ENCODE measurements around the gene PDE8A.
"Not testable (repeated sequence)": the region's sequence is repeated elsewhere in the genome, so short reads cannot be mapped to it uniquely, and the experiment has no call there.

Gene PDE8A

GRCh38 chr15:85009435-85009834, 27.8 kb downstream of the PDE8A start:
- DNase-seq (ENCODE audit: low read depth in 1 of 2, low spot score in 1 of 2): no peak

GRCh38 chr15:85010071-85010385, 28.4 kb downstream of the PDE8A start:
- DNase-seq (ENCODE audit: low read depth in 1 of 2, low spot score in 1 of 2): no peak

- no peak for DNase-seq (ENCODE audit: low read depth in 1 of 2, low spot score in 1 of 2)
Measured at GRCh38 chr15:85010386-85011159, 28.9 kb downstream of the PDE8A start.

GRCh38 chr15:85011160-85011571, 29.5 kb downstream of the PDE8A start:
- no peak for DNase-seq (ENCODE audit: low read depth in 1 of 2, low spot score in 1 of 2)

GRCh38 chr15:85011724-85012123, 30.1 kb downstream of the PDE8A start:
- not testable (repeated sequence) for DNase-seq (ENCODE audit: low read depth in 1 of 2, low spot score in 1 of 2)

GRCh38 chr15:85013785-85014184, 32.1 kb downstream of the PDE8A start:
- DNase-seq (ENCODE audit: low read depth in 1 of 2, low spot score in 1 of 2): no peak

GRCh38 chr15:85014932-85015331, 33.3 kb downstream of the PDE8A start:
- DNase-seq (ENCODE audit: low read depth in 1 of 2, low spot score in 1 of 2): no peak

GRCh38 chr15:85016275-85016674, 34.6 kb downstream of the PDE8A start:
- DNase-seq (ENCODE audit: low read depth in 1 of 2, low spot score in 1 of 2): no peak

- DNase-seq (ENCODE audit: low read depth in 1 of 2, low spot score in 1 of 2): no peak
Measured at GRCh38 chr15:85019815-85020590, 38.3 kb downstream of the PDE8A start.

- DNase-seq (ENCODE audit: low read depth in 1 of 2, low spot score in 1 of 2): no peak
Measured at GRCh38 chr15:85021409-85021808, 39.8 kb downstream of the PDE8A start.

- DNase-seq (ENCODE audit: low read depth in 1 of 2, low spot score in 1 of 2): no peak
Measured at GRCh38 chr15:85022860-85023403, 41.3 kb downstream of the PDE8A start.

- DNase-seq (ENCODE audit: low read depth in 1 of 2, low spot score in 1 of 2): no peak
Measured at GRCh38 chr15:85024003-85024402, 42.3 kb downstream of the PDE8A start.

GRCh38 chr15:85024509-85025336, 43.1 kb downstream of the PDE8A start:
- no peak for DNase-seq (ENCODE audit: low read depth in 1 of 2, low spot score in 1 of 2)

- DNase-seq (ENCODE audit: low read depth in 1 of 2, low spot score in 1 of 2): no peak
Measured at GRCh38 chr15:85025516-85026251, 44.0 kb downstream of the PDE8A start.

GRCh38 chr15:85026304-85027032, 44.8 kb downstream of the PDE8A start:
- no peak for DNase-seq (ENCODE audit: low read depth in 1 of 2, low spot score in 1 of 2)

- no peak for DNase-seq (ENCODE audit: low read depth in 1 of 2, low spot score in 1 of 2)
Measured at GRCh38 chr15:85027033-85027380, 45.4 kb downstream of the PDE8A start.

- DNase-seq (ENCODE audit: low read depth in 1 of 2, low spot score in 1 of 2): no peak
Measured at GRCh38 chr15:85027421-85027820, 45.8 kb downstream of the PDE8A start.

GRCh38 chr15:85028416-85028815, 46.8 kb downstream of the PDE8A start:
- no peak for DNase-seq (ENCODE audit: low read depth in 1 of 2, low spot score in 1 of 2)

GRCh38 chr15:85029221-85029620, 47.6 kb downstream of the PDE8A start:
- DNase-seq (ENCODE audit: low read depth in 1 of 2, low spot score in 1 of 2): no peak

- no peak for DNase-seq (ENCODE audit: low read depth in 1 of 2, low spot score in 1 of 2)
Measured at GRCh38 chr15:85030301-85030929, 48.8 kb downstream of the PDE8A start.
